ENCODE data around the gene AKR1B15. TPM values are rescaled to one million over a fixed set of nuclear protein-coding genes. Genes with fewer than 3 reads are reported as not detected.
"Not testable (repeated sequence)": the region's sequence is repeated elsewhere in the genome, so short reads cannot be mapped to it uniquely, and the experiment has no call there.

AKR1B15 gene
- polyA plus RNA-seq, 1 of the 3 experiments (the other 2 are of a cell fraction), result not detected

DNA sequence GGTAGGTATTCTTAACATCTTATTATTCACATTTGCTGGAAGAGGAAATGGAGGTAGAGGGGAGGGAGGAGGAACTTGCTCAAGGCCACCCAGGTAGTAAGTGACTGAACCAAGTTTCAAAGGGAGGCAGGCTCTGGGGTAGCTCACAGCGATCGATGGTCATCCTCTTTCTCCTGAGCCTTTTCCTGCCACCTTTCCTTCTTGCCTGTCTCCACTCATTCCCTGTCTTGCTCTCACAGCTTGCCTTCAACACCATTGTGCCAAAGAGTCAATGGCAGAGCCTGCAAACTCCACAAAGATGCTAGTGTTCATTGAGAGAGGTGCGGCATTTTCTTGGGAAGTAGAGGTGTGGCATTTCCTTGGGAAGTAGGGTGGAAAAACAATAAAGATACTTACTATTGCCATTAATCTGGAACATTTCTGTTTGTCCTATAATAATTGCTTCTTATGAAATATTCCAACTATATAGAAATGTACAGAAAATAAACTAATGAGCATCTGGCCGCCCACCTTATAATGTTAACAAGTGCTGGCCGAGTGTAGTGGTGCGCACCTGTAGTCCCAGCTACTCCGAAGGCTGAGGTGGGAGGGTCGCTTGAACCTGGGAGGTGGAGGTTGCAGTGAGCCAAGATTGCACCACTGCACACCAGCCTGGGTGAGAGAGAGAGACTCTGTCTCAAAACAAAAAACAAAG lies 7.3 kb upstream of the AKR1B15 start:
- H3K4me3 ChIP-seq (ENCODE audit: low read depth in 2 of 2, low read length in 1 of 2); POLR2A ChIA-PET; H3K9ac ChIP-seq; H4K20me1 ChIP-seq (ENCODE audit: insufficient read depth); H3F3A ChIP-seq (replicated peaks; ENCODE audit: insufficient read depth); DNase-seq; H3K4me2 ChIP-seq; H3K9me2 ChIP-seq; H2AFZ ChIP-seq (ENCODE audit: low read depth); H3K4me1 ChIP-seq (ENCODE audit: control insufficient read depth in 1 of 2, insufficient read depth in 2 of 2, low read depth in 1 of 2, low read length in 1 of 2); H3K79me2 ChIP-seq (ENCODE audit: insufficient read depth); H3K9me3 ChIP-seq; H3K27ac ChIP-seq (ENCODE audit: low read depth in 2 of 2, low read length in 1 of 2); H3K36me3 ChIP-seq (replicated peaks in 1 of 2; ENCODE audit: control insufficient read depth in 1 of 2, insufficient read depth in 2 of 2, low read length in 1 of 2): not testable (repeated sequence)
- WGBS (ENCODE audit: low lambda C conversion rate), result 62% methylated on average over 8 of the region's 8 CpGs
- peaks cover 58% of the 10 kb centered on the region for H3K27me3 ChIP-seq (ENCODE audit: insufficient read depth)
- CTCF ChIA-PET, result interaction anchor here (1.2 to 4.4 kb wide), 2 partner anchors 27 to 64 kb away, joined by 3 to 20 read pairs; no protein-coding TSS in a partner anchor

GRCh38 chr7:134542195-134542771 lies 6.6 kb upstream of the AKR1B15 start:
- Histone ChIP-seq H3K27me3 (ENCODE audit: insufficient read depth) (peaks cover 58% of the 10 kb centered on the region), H3K9me3 (no peaks in the 10 kb centered on the region), H4K20me1 (ENCODE audit: insufficient read depth) (no peaks in the 10 kb centered on the region), H3F3A (replicated peaks; ENCODE audit: insufficient read depth) (no peaks in the 10 kb centered on the region), H2AFZ (ENCODE audit: low read depth) (no peak overlapping the region), H3K4me3 (ENCODE audit: low read depth in 2 of 2, low read length in 1 of 2) (no peak overlapping the region), H3K36me3 (replicated peaks in 1 of 2; ENCODE audit: control insufficient read depth in 1 of 2, insufficient read depth in 2 of 2, low read length in 1 of 2) (no peaks in the 10 kb centered on the region), H3K27ac (ENCODE audit: low read depth in 2 of 2, low read length in 1 of 2) (no peak overlapping the region), H3K9me2 (no peaks in the 10 kb centered on the region), H3K9ac (no peak overlapping the region), H3K4me2 (no peak overlapping the region), H3K79me2 (ENCODE audit: insufficient read depth) (no peaks in the 10 kb centered on the region), H3K4me1 (ENCODE audit: control insufficient read depth in 1 of 2, insufficient read depth in 2 of 2, low read depth in 1 of 2, low read length in 1 of 2) (no peaks in the 10 kb centered on the region; a peak in 1 of 4 replicates)
- POLR2A ChIA-PET, result no interaction called here
- DNase-seq, result no peak
- WGBS (ENCODE audit: low lambda C conversion rate), result 15% methylated on average over 8 of the region's 8 CpGs
- CTCF ChIA-PET, result interaction anchor here (1.7 to 4.4 kb wide), 3 partner anchors 28 to 110 kb away, joined by 6 to 20 read pairs (median 8); no protein-coding TSS in a partner anchor
- TF ChIP-seq POLR2AphosphoS5 (IDR thresholded peaks at IDR 0.05; ENCODE audit: low read depth, low read length) (no peak), EZH2phosphoT487 (IDR thresholded peaks at IDR 0.05; ENCODE audit: borderline replicate concordance, low read depth) (no peak), NRF1 (IDR thresholded peaks at IDR 0.05; ENCODE audit: low read depth, low read length) (no peak), FOXJ3 (CRISPR knock-in tag; IDR thresholded peaks at IDR 0.05) (no peak), FOSL2 (IDR thresholded peaks at IDR 0.05; ENCODE audit: borderline replicate concordance, low read depth) (no peak), CTCF (IDR thresholded peaks at IDR 0.05) (no peak), SIN3A (IDR thresholded peaks at IDR 0.05; ENCODE audit: borderline replicate concordance, low read depth, low read length) (no peak), MEF2A (IDR thresholded peaks at IDR 0.05; ENCODE audit: borderline replicate concordance, low read depth) (no peak), MXI1 (IDR thresholded peaks at IDR 0.05; ENCODE audit: low read depth, low read length) (no peak), RFX5 (IDR thresholded peaks at IDR 0.05; ENCODE audit: low read length) (no peak), GATA2 (CRISPR knock-in tag; IDR thresholded peaks at IDR 0.05) (no peak), NFIC (IDR thresholded peaks at IDR 0.05; ENCODE audit: borderline replicate concordance) (no peak), RCOR1 (IDR thresholded peaks at IDR 0.05; ENCODE audit: low read length) (no peak), ZBTB33 (IDR thresholded peaks at IDR 0.05; ENCODE audit: borderline replicate concordance, low read depth) (no peak), YY1 (IDR thresholded peaks at IDR 0.05; ENCODE audit: low read depth) (no peak), FOXM1 (IDR thresholded peaks at IDR 0.05; ENCODE audit: low read depth) (no peak), PBX3 (IDR thresholded peaks at IDR 0.05) (no peak), ELF1 (IDR thresholded peaks at IDR 0.05) (no peak), TAF1 (IDR thresholded peaks at IDR 0.05; ENCODE audit: borderline replicate concordance, low read depth, low read length) (no peak)
- TF ChIP-seq, protein P1, sequence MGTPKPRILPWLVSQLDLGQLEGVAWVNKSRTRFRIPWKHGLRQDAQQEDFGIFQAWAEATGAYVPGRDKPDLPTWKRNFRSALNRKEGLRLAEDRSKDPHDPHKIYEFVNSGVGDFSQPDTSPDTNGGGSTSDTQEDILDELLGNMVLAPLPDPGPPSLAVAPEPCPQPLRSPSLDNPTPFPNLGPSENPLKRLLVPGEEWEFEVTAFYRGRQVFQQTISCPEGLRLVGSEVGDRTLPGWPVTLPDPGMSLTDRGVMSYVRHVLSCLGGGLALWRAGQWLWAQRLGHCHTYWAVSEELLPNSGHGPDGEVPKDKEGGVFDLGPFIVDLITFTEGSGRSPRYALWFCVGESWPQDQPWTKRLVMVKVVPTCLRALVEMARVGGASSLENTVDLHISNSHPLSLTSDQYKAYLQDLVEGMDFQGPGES (IDR thresholded peaks at IDR 0.05; ENCODE audit: low read depth, low read length), result no peak

Data from SK-N-SH (cell line).